ENCODE results near the gene PRKN. TPM values are rescaled to one million over a fixed set of nuclear protein-coding genes. Genes with fewer than 3 reads are reported as not detected.

The PRKN gene
- total and polyA plus RNA-seq, 2 experiments from 2014 or later = 1.2 to 2.3 TPM

- no peak overlapping the region for H3K4me2 ChIP-seq (ENCODE audit: unreplicated experiment)
- no peaks in the 10 kb centered on the region for H3F3A ChIP-seq (ENCODE audit: insufficient read depth)
- H3K4me3 ChIP-seq = no peak overlapping the region
- no peaks in the 10 kb centered on the region for H3K4me1 ChIP-seq (ENCODE audit: insufficient read depth)
- H3K27me3 ChIP-seq (replicated peaks; ENCODE audit: insufficient read depth) = no peaks in the 10 kb centered on the region
- in situ Hi-C loops (cut with MboI) = no loop called here
- H3K27ac ChIP-seq = no peak overlapping the region
- H3K9ac ChIP-seq = no peak overlapping the region
- H2AFZ ChIP-seq = no peak overlapping the region
- no peaks in the 10 kb centered on the region for H3K36me3 ChIP-seq (ENCODE audit: low read depth)
- 63 to 66% methylated on average over 11 of the region's 11 CpGs for WGBS, 2 experiments (ENCODE audit: low coverage in 1 of 2, low lambda C conversion rate in 2 of 2, missing lambda C conversion rate in 2 of 2)
- TF ChIP-seq EZH2 (IDR thresholded peaks at IDR 0.05; ENCODE audit: insufficient read depth, poor library complexity, severe bottlenecking) = no peak
- no peak for TF ChIP-seq EZH2phosphoT487 (IDR thresholded peaks at IDR 0.05; ENCODE audit: insufficient read depth, low read depth)
- DNase-seq = no peak
- no peaks in the 10 kb centered on the region for H3K79me2 ChIP-seq (ENCODE audit: insufficient read depth)
- H3K9me3 ChIP-seq (ENCODE audit: low read depth) = no peaks in the 10 kb centered on the region
- no peaks in the 10 kb centered on the region for H3K9me2 ChIP-seq (ENCODE audit: insufficient read depth)
- no peaks in the 10 kb centered on the region for H4K20me1 ChIP-seq (ENCODE audit: insufficient read depth)
These were observed 477.5 kb downstream of the PRKN start for GRCh38 chr6:162249907-162250642.

GRCh38 chr6:162245830-162246420, 481.6 kb downstream of the PRKN start:
- TF ChIP-seq EZH2 (IDR thresholded peaks at IDR 0.05; ENCODE audit: insufficient read depth, poor library complexity, severe bottlenecking) (no peak), EZH2phosphoT487 (IDR thresholded peaks at IDR 0.05; ENCODE audit: insufficient read depth, low read depth) (no peak)
- Histone ChIP-seq H4K20me1 (ENCODE audit: insufficient read depth) (no peaks in the 10 kb centered on the region), H3K9ac (no peak overlapping the region), H3K9me2 (ENCODE audit: insufficient read depth) (no peaks in the 10 kb centered on the region), H3K27me3 (replicated peaks; ENCODE audit: insufficient read depth) (no peaks in the 10 kb centered on the region), H3K4me2 (ENCODE audit: unreplicated experiment) (no peak overlapping the region), H3K4me3 (no peak overlapping the region), H3K9me3 (ENCODE audit: low read depth) (no peaks in the 10 kb centered on the region), H3F3A (ENCODE audit: insufficient read depth) (no peaks in the 10 kb centered on the region), H2AFZ (no peak overlapping the region), H3K79me2 (ENCODE audit: insufficient read depth) (no peaks in the 10 kb centered on the region), H3K4me1 (ENCODE audit: insufficient read depth) (no peaks in the 10 kb centered on the region), H3K27ac (no peak overlapping the region), H3K36me3 (ENCODE audit: low read depth) (no peaks in the 10 kb centered on the region)
- no peak for DNase-seq
- 61 to 65% methylated on average over 8 of the region's 8 CpGs for WGBS, 2 experiments (ENCODE audit: low coverage in 1 of 2, low lambda C conversion rate in 2 of 2, missing lambda C conversion rate in 2 of 2)
- in situ Hi-C loops (cut with MboI) = no loop called here

DNA sequence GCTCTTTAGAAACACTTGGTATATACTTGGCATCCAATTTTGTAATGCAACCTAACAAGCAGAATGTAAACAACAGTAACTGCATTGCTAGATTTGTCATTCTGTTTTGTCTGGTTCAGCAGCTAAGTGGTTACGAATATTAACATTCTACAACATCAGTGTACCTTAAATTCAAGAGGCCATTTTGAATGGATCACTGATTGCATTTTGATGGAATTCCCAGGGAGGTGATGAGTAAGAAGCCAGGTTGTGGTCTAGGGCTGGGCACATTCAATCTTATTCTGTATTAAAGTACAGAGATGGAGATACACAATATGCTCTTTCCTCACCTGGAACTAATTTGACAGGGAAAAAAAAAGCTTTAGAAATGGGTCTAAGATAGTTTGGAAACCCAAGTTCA, 483.5 kb downstream of the PRKN start:
- WGBS, 2 experiments (ENCODE audit: low coverage in 1 of 2, low lambda C conversion rate in 2 of 2, missing lambda C conversion rate in 2 of 2) = 69 to 80% methylated on average over 1 of the region's 1 CpG
- no peak overlapping the region for H3K9ac ChIP-seq
- TF ChIP-seq EZH2 (IDR thresholded peaks at IDR 0.05; ENCODE audit: insufficient read depth, poor library complexity, severe bottlenecking) (no peak), EZH2phosphoT487 (IDR thresholded peaks at IDR 0.05; ENCODE audit: insufficient read depth, low read depth) (no peak)

GRCh38 chr6:162242915-162243314, 484.7 kb downstream of the PRKN start:
- DNase-seq = no peak
- 44 to 57% methylated on average over 1 of the region's 1 CpG for WGBS, 2 experiments (ENCODE audit: low coverage in 1 of 2, low lambda C conversion rate in 2 of 2, missing lambda C conversion rate in 2 of 2)
- H3K36me3 ChIP-seq (ENCODE audit: low read depth) = no peaks in the 10 kb centered on the region
- no peaks in the 10 kb centered on the region for H3F3A ChIP-seq (ENCODE audit: insufficient read depth)
- no peaks in the 10 kb centered on the region for H3K79me2 ChIP-seq (ENCODE audit: insufficient read depth)
- H3K27me3 ChIP-seq (replicated peaks; ENCODE audit: insufficient read depth) = no peaks in the 10 kb centered on the region
- in situ Hi-C loops (cut with MboI) = no loop called here
- H3K4me2 ChIP-seq (ENCODE audit: unreplicated experiment) = no peak overlapping the region
- H3K9me3 ChIP-seq (ENCODE audit: low read depth) = no peaks in the 10 kb centered on the region
- H2AFZ ChIP-seq = no peak overlapping the region
- H3K4me3 ChIP-seq = no peak overlapping the region
- H3K4me1 ChIP-seq (ENCODE audit: insufficient read depth) = no peaks in the 10 kb centered on the region
- no peak overlapping the region for H3K9ac ChIP-seq
- no peak overlapping the region for H3K27ac ChIP-seq
- TF ChIP-seq EZH2 (IDR thresholded peaks at IDR 0.05; ENCODE audit: insufficient read depth, poor library complexity, severe bottlenecking) (no peak), EZH2phosphoT487 (IDR thresholded peaks at IDR 0.05; ENCODE audit: insufficient read depth, low read depth) (no peak)
- H4K20me1 ChIP-seq (ENCODE audit: insufficient read depth) = no peaks in the 10 kb centered on the region
- no peaks in the 10 kb centered on the region for H3K9me2 ChIP-seq (ENCODE audit: insufficient read depth)

More for the DNA sequence above, 483.5 kb downstream of the PRKN start:
- Histone ChIP-seq H3K4me1 (ENCODE audit: insufficient read depth) (no peaks in the 10 kb centered on the region), H3K36me3 (ENCODE audit: low read depth) (no peaks in the 10 kb centered on the region), H3K27me3 (replicated peaks; ENCODE audit: insufficient read depth) (no peaks in the 10 kb centered on the region), H2AFZ (no peak overlapping the region), H3K9me3 (ENCODE audit: low read depth) (no peaks in the 10 kb centered on the region), H3F3A (ENCODE audit: insufficient read depth) (no peaks in the 10 kb centered on the region), H4K20me1 (ENCODE audit: insufficient read depth) (no peaks in the 10 kb centered on the region), H3K4me2 (ENCODE audit: unreplicated experiment) (no peak overlapping the region), H3K4me3 (no peak overlapping the region), H3K9me2 (ENCODE audit: insufficient read depth) (no peaks in the 10 kb centered on the region), H3K79me2 (ENCODE audit: insufficient read depth) (no peaks in the 10 kb centered on the region), H3K27ac (no peak overlapping the region)
- in situ Hi-C loops (cut with MboI) = no loop called here
- no peak for DNase-seq
